Neutrophil (primary cell): ENCODE results near the gene PRM3.

ENCODE experiments used
- H3K27ac ChIP-seq: fragments of 200-600 bp; sonication (generic); 2 replicates; pipeline ENCODE4 v1.5.1; 2016; ENCODE audit warnings: mild to moderate bottlenecking, moderate library complexity
- H3K27me3 ChIP-seq: fragments of 200-600 bp; sonication (generic); 2 replicates; pipeline ENCODE4 v1.6.0; 2016; ENCODE audit warnings: mild to moderate bottlenecking
- H3K36me3 ChIP-seq: fragments of 200-600 bp; sonication (generic); 2 replicates; pipeline ENCODE4 v1.5.1; 2017
- H3K4me1 ChIP-seq, 2 experiments: fragments of 200-600 bp in 1 of 2; sonication (generic) in 1 of 2; 1 replicate in 1 of 2; 2 replicates in 1 of 2; pipeline versions ENCODE4 v1.5.1 to v1.6.1; 2013 to 2016; ENCODE audit warnings: low read depth in 1 of 2, low read length in 1 of 2, mild to moderate bottlenecking in 1 of 2, moderate library complexity in 1 of 2; ENCODE audit not compliant: control insufficient read depth in 1 of 2, insufficient read depth in 1 of 2
- H3K4me3 ChIP-seq, 2 experiments: fragments of 200-600 bp in 1 of 2; sonication (generic) in 1 of 2; 1 replicate in 1 of 2; 2 replicates in 1 of 2; pipeline ENCODE4 v1.5.1; 2013 to 2016; ENCODE audit warnings: low read depth in 1 of 2, low read length in 1 of 2, mild to moderate bottlenecking in 1 of 2, moderate library complexity in 1 of 2
- H3K9me3 ChIP-seq: fragments of 200-600 bp; sonication (generic); 2 replicates; pipeline ENCODE4 v1.5.1; 2016
- TF ChIP-seq, protein P1 (sequence below): fragments of 200-600 bp; sonication (generic); IDR thresholded peaks from 2 replicates; pipeline ENCODE4 v1.5.1; 2016; ENCODE audit warnings: antibody characterized with exemption

PRM3 gene

DNA sequence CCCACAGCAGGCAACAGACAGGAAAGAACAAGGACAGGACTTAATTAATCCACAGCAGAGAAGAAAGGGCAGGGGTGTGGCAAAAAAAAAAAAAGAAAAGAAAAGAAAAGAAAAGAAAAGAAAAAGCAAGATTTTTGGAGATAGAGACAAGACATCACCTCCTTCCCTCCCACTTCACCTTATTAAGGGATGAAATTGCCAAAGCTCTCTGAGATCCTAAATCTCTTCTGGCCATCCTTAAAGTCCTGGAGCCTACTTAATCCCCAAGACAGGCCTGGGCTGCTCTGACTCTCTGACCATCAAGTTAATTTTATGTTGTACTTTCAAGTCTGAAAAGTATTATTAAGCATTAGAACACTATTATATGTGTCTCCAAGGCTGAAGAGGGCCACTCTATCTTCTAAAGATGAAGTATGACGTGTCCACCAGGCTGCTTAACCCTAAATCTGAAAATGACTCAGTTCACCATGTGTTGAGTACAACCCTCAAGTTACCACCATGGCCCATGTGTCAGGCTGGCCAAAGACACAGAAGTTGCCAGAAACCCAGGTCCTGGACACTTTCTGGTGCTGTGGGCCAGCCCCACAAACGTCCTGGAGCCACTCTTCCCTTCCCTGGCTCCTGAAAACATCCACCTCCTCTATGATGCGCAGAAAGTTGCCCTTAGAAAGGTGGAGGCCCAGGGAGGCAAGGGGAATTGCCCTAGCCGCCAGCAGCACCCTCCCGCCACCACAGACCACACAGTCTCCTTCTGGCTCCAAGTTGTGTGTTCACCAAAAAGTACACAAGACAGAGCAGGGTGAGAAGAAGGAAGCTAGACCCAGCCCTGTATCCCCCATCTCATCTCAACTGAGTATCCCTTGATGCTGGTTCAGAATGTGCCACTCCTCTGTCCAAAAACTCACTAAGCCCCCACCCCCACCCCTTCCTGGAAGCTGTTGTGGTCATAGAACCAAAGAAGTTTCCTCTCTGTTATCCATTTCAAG lies 20.1 kb downstream of the PRM3 start:
- peaks cover 20 to 22% of the 10 kb centered on the region in 2 experiments for H3K4me1 ChIP-seq
- TF ChIP-seq, protein P1, sequence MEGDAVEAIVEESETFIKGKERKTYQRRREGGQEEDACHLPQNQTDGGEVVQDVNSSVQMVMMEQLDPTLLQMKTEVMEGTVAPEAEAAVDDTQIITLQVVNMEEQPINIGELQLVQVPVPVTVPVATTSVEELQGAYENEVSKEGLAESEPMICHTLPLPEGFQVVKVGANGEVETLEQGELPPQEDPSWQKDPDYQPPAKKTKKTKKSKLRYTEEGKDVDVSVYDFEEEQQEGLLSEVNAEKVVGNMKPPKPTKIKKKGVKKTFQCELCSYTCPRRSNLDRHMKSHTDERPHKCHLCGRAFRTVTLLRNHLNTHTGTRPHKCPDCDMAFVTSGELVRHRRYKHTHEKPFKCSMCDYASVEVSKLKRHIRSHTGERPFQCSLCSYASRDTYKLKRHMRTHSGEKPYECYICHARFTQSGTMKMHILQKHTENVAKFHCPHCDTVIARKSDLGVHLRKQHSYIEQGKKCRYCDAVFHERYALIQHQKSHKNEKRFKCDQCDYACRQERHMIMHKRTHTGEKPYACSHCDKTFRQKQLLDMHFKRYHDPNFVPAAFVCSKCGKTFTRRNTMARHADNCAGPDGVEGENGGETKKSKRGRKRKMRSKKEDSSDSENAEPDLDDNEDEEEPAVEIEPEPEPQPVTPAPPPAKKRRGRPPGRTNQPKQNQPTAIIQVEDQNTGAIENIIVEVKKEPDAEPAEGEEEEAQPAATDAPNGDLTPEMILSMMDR: no peak

DNA sequence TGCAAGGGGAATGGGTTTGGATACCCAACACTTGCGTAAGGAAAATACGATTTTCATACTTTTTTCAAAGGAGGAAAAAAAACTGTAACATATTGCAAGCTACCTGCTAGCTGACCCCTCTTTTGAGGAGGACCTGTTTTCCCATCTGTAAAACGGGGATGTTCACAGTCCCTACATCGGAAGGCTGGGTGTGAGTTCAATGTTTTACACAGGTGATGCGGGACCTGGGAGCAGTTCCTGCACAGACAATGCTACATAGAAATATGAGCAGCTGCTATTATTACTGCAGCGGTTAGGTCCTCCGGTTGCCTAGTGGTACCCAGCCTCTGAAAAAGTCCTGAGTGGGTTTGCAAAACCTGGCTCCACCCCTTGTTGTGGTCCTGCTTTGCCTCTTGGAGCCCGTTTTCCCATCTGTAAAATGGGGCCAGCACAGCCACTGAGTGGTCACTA lies 20.9 kb downstream of the PRM3 start:
- H3K36me3 ChIP-seq: no peaks in the 10 kb centered on the region
- H3K4me3 ChIP-seq: no peak overlapping the region
- peaks cover 43% of the 10 kb centered on the region for H3K27me3 ChIP-seq
- no peaks in the 10 kb centered on the region for H3K9me3 ChIP-seq
- no peak overlapping the region for H3K27ac ChIP-seq
- TF ChIP-seq, protein P1: no peak
- H3K4me1 ChIP-seq: peaks cover 19 to 21% of the 10 kb centered on the region in 2 experiments

More for the DNA sequence above, 20.1 kb downstream of the PRM3 start:
- peaks cover 43% of the 10 kb centered on the region for H3K27me3 ChIP-seq
- H3K4me3 ChIP-seq: no peak overlapping the region
- no peaks in the 10 kb centered on the region for H3K36me3 ChIP-seq
- H3K27ac ChIP-seq: no peak overlapping the region
- H3K9me3 ChIP-seq: no peaks in the 10 kb centered on the region

DNA sequence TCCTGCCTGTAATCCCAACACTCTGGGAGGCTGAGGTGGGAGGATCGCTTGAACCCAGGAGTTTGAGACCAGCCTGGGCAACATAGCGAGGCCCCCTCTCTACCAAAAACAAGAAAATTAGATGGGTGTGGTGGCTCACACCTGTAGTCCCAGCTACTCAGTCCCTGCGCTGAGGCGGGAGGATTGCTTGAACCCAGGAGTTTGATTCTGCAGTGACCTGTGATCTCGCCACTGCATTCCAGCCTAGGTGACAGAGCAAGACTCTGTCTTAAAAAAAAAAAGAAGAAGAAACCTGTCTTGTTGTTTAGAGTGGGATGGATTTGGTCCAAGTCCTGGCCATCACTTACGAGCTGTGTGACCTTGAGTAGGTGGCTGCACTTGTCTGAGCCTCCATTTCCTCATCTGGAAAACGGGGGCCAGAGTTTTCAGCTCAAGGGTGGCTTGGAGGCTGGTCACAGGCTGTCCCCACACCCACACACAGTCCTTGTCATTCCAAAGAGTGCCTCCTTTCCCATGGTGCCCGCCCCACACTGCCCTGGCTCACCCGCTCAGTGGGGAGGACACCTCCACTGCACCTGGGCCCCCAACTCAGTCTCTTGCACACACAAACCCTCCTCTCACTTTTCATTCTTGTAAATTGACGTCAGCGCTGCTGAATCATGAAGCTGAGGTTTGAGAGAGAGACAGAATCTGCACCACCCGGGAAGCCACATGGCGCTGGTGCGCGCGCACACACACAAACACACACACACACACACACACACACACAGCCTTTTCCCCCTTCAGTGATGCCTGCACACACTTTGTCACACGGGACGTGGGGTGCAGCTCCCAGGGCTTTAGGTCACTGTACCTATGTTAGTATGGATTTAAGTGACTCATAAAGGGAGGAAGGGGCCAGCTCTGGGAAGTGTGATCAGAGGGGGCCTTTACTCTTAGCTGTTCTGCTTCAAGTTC lies 21.6 kb downstream of the PRM3 start:
- no peaks in the 10 kb centered on the region for H3K36me3 ChIP-seq
- no peak overlapping the region for H3K27ac ChIP-seq
- H3K9me3 ChIP-seq: no peaks in the 10 kb centered on the region
- peaks cover 12 to 13% of the 10 kb centered on the region in 2 experiments for H3K4me1 ChIP-seq
- TF ChIP-seq, protein P1: no peak
- H3K27me3 ChIP-seq: peaks cover 43% of the 10 kb centered on the region
- no peak overlapping the region for H3K4me3 ChIP-seq

DNA sequence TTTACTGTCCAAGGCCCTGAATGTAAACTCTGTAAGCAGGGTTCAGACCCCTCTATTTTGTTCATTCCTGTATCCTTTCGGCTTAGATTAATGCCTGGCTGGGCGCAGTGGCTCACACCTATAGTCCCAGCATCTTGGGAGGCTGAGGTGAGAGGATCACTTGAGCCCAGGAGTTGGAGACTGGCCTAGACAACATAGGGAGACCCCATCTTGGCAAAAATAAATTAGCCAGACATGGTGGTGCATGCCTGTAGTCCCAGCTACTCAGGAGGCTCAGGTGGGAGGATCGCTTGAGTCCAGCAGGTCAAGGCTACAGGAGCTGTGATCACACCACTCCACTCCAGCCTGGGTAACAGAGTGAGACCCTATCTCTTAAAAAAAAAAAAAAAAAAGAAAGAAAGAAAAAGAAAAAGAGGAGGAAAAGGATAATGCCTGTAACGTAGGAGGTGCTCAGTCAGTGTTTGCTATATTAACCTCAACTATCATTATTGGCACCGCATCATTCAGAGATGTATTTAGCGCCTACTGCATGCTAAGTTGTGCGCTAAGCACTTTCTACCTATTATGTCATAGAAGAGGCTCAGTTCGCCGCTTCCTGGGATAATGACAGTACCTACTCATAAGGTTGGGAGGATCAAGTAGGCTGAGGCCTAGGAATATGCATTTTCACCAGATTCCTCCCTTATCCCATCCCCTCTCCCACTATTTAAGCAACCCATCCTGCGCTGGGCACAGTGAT lies 22.5 kb downstream of the PRM3 start:
- TF ChIP-seq, protein P1: no peak
- Histone ChIP-seq H3K4me1 (peaks cover 10 to 12% of the 10 kb centered on the region in 2 experiments), H3K27ac (no peak overlapping the region), H3K9me3 (no peaks in the 10 kb centered on the region), H3K4me3 (no peak overlapping the region), H3K27me3 (peaks cover 43% of the 10 kb centered on the region), H3K36me3 (no peaks in the 10 kb centered on the region)
